CD4-positive, alpha-beta T cell treated with Interleukin-15 for 4 hours (primary cell): ENCODE data around the gene ADPRH.

ENCODE experiments used
- DNase-seq: peaks from one replicate; pipeline ENCODE4 v3.0.0-alpha.2; 2020; ENCODE audit warnings: low spot score

Gene ADPRH

GRCh38 chr3:119628816-119629445 is 49.6 kb downstream of the ADPRH start:
- peak; percentile 30 for DNase-seq

- no peak for DNase-seq
Observed at GRCh38 chr3:119630128-119630879, 51.0 kb downstream of the ADPRH start.

GRCh38 chr3:119630880-119631329 is 51.6 kb downstream of the ADPRH start:
- no peak for DNase-seq

GRCh38 chr3:119631516-119631915 is 52.2 kb downstream of the ADPRH start:
- DNase-seq: no peak

- DNase-seq: no peak
Observed at GRCh38 chr3:119632216-119632615, 52.9 kb downstream of the ADPRH start.

GRCh38 chr3:119632829-119633228 is 53.5 kb downstream of the ADPRH start:
- DNase-seq: no peak

- DNase-seq: no peak
Observed at GRCh38 chr3:119635719-119636118, 56.4 kb downstream of the ADPRH start.

- DNase-seq: no peak
Observed at GRCh38 chr3:119636249-119636648, 57.0 kb downstream of the ADPRH start.

GRCh38 chr3:119636891-119637611 is 57.8 kb downstream of the ADPRH start:
- DNase-seq: no peak

- DNase-seq: no peak
Observed at GRCh38 chr3:119637679-119638477, 58.6 kb downstream of the ADPRH start.
